GDM1 (cell line): ENCODE data around the gene IQCE.
"Not testable (repeated sequence)": the region's sequence is repeated elsewhere in the genome, so short reads cannot be mapped to it uniquely, and the experiment has no call there.

Source experiments
- DNase-seq: peaks from one replicate; lab custom pipeline; 2025; lab: John Stamatoyannopoulos, UW

The IQCE gene

GRCh38 chr7:2582006-2582735, 23.4 kb downstream of the IQCE start:
- no peak for DNase-seq

- no peak for DNase-seq
These were observed 25.2 kb downstream of the IQCE start for GRCh38 chr7:2583798-2584580.

GRCh38 chr7:2585446-2585845, 26.7 kb downstream of the IQCE start:
- no peak for DNase-seq

GRCh38 chr7:2586326-2587020, 27.7 kb downstream of the IQCE start:
- DNase-seq, result no peak

- DNase-seq, result no peak
These were observed 28.4 kb downstream of the IQCE start for GRCh38 chr7:2587134-2587533.

- no peak for DNase-seq
These were observed 29.0 kb downstream of the IQCE start for GRCh38 chr7:2587778-2588177.

- no peak for DNase-seq
These were observed 30.6 kb downstream of the IQCE start for GRCh38 chr7:2589341-2589740.

GRCh38 chr7:2589941-2590340, 31.2 kb downstream of the IQCE start:
- not testable (repeated sequence) for DNase-seq

- DNase-seq, result no peak
These were observed 33.6 kb downstream of the IQCE start for GRCh38 chr7:2592375-2592865.

- DNase-seq, result no peak
These were observed 34.4 kb downstream of the IQCE start for GRCh38 chr7:2593036-2593727.

- no peak for DNase-seq
These were observed 35.8 kb downstream of the IQCE start for GRCh38 chr7:2594599-2594998.

GRCh38 chr7:2595258-2595860, 36.6 kb downstream of the IQCE start:
- DNase-seq, result no peak

GRCh38 chr7:2596464-2597272, 37.9 kb downstream of the IQCE start:
- no peak for DNase-seq

GRCh38 chr7:2597273-2597640, 38.5 kb downstream of the IQCE start:
- DNase-seq, result no peak

- no peak for DNase-seq
These were observed 39.5 kb downstream of the IQCE start for GRCh38 chr7:2598154-2598823.

- DNase-seq, result no peak
These were observed 42.3 kb downstream of the IQCE start for GRCh38 chr7:2601065-2601464.

GRCh38 chr7:2601907-2602306, 43.1 kb downstream of the IQCE start:
- no peak for DNase-seq

GRCh38 chr7:2602406-2603043, 43.7 kb downstream of the IQCE start:
- DNase-seq, result no peak

- DNase-seq, result no peak
These were observed 44.5 kb downstream of the IQCE start for GRCh38 chr7:2603044-2603965.
